Endothelial cell of umbilical vein (primary cell): ENCODE data around the gene RAB20. TPM values are rescaled to one million over a fixed set of nuclear protein-coding genes. Genes with fewer than 3 reads are reported as not detected.

Source experiments
- BruUV-seq: library from RNA; stranded (reverse); fragments of 400-500 nt; replicated peaks from 2 replicates; lab custom pipeline; 2021; lab: Mats Ljungman, UMichigan
- CTCF ChIA-PET: fragments of 300-600, 350-600 bp; sonication (Branson Sonifier 250); formaldehyde crosslinking; loops from one replicate; lab custom pipeline; 2021; ENCODE audit warnings: antibody characterized with exemption, inconsistent platforms; lab: Charles Lee
- POLR2A ChIA-PET: fragments of 300-600, 350-600 bp; sonication (Branson Sonifier 250); formaldehyde crosslinking; loops from one replicate; lab custom pipeline; 2021; ENCODE audit warnings: antibody characterized with exemption, inconsistent platforms; lab: Charles Lee
- DNase-seq: peaks from one replicate; pipeline ENCODE4 v3.0.0-alpha.2; 2011; ENCODE audit warnings: low read depth, low spot score
- FAIRE-seq: peaks from 2 replicates; lab custom pipeline; 2011; peaks lifted over from hg19 to GRCh38; lab: Jason Lieb, UNC
- H2AFZ ChIP-seq: 2 replicates; pipeline ENCODE4 v1.6.0; 2012; ENCODE audit warnings: low read depth, low read length, control low read depth, inconsistent platforms
- H3K27ac ChIP-seq: 2 replicates; pipeline ENCODE4 v1.5.1; 2011; ENCODE audit warnings: low read depth, mild to moderate bottlenecking, control low read depth, low read length, moderate library complexity; ENCODE audit not compliant: insufficient read depth
- H3K27me3 ChIP-seq, 2 experiments: 2 replicates each; pipeline versions ENCODE4 v1.6.0 to v1.6.1; 2011; ENCODE audit warnings: low read length in 2 of 2, mixed read lengths in 1 of 2; ENCODE audit not compliant: control insufficient read depth in 2 of 2, insufficient read depth in 2 of 2
- H3K36me3 ChIP-seq, 2 experiments: 2 replicates in 1 of 2; 3 replicates in 1 of 2; pipeline ENCODE4 v1.5.1; 2011; ENCODE audit warnings: low read length in 2 of 2, mild to moderate bottlenecking in 1 of 2, moderate library complexity in 1 of 2; ENCODE audit not compliant: control insufficient read depth in 2 of 2, insufficient read depth in 2 of 2; ENCODE audit errors: extremely low read depth in 1 of 2
- H3K4me1 ChIP-seq: 3 replicates; pipeline ENCODE4 v1.5.1; 2011; ENCODE audit warnings: mild to moderate bottlenecking, low read length; ENCODE audit not compliant: control insufficient read depth, insufficient read depth; ENCODE audit errors: extremely low read depth
- H3K4me2 ChIP-seq: 2 replicates; pipeline ENCODE4 v1.6.1; 2011; ENCODE audit warnings: low read length, control low read depth, mixed read lengths; ENCODE audit not compliant: insufficient read depth
- H3K4me3 ChIP-seq, 3 experiments: fragments of 200-600 bp in 1 of 3; sonication (generic), shearing (Covaris generic) in 1 of 3; replicated peaks in 1 of 3; 2 replicates each; pipeline ENCODE4 v1.5.1; 2011 to 2016; ENCODE audit warnings: control low read depth in 3 of 3, low read length in 3 of 3, mild to moderate bottlenecking in 2 of 3, inconsistent platforms in 1 of 3, low read depth in 1 of 3, moderate library complexity in 1 of 3; ENCODE audit not compliant: insufficient read depth in 1 of 3
- H3K79me2 ChIP-seq: 2 replicates; pipeline ENCODE4 v1.6.0; 2012; ENCODE audit warnings: low read length, inconsistent platforms; ENCODE audit not compliant: control insufficient read depth, insufficient read depth
- H3K9ac ChIP-seq: replicated peaks from 2 replicates; pipeline ENCODE3; 2011; ENCODE audit warnings: low read length, control low read depth; ENCODE audit not compliant: insufficient read depth; ENCODE audit errors: extremely low read depth
- H3K9me1 ChIP-seq: replicated peaks from 3 replicates; pipeline ENCODE4 v1.6.0; 2011; ENCODE audit warnings: mild to moderate bottlenecking, low read length; ENCODE audit not compliant: control insufficient read depth, insufficient read depth; ENCODE audit errors: extremely low read depth
- H3K9me3 ChIP-seq: replicated peaks from 2 replicates; pipeline ENCODE4 v1.5.1; 2012; ENCODE audit warnings: low read length, inconsistent platforms; ENCODE audit not compliant: control insufficient read depth, insufficient read depth
- H4K20me1 ChIP-seq: replicated peaks from 2 replicates; pipeline ENCODE3; 2011; ENCODE audit warnings: mild to moderate bottlenecking, low read length; ENCODE audit not compliant: control insufficient read depth, insufficient read depth; ENCODE audit errors: extremely low read depth
- EZH2 ChIP-seq: IDR thresholded peaks from 2 replicates; pipeline ENCODE4 v1.6.1; 2012; ENCODE audit warnings: borderline replicate concordance, low read depth, mild to moderate bottlenecking, moderate library complexity, low read length, inconsistent platforms; ENCODE audit not compliant: severe bottlenecking
- FOS ChIP-seq: IDR thresholded peaks from 2 replicates; pipeline ENCODE4 v1.6.1; 2011; ENCODE audit warnings: mild to moderate bottlenecking, low read length, moderate library complexity, borderline replicate concordance; ENCODE audit not compliant: insufficient read depth
- GATA2 ChIP-seq: IDR thresholded peaks from 2 replicates; pipeline ENCODE4 v1.7.0; 2011; ENCODE audit warnings: low read depth, mild to moderate bottlenecking, moderate library complexity, mixed read lengths, low read length; ENCODE audit not compliant: insufficient read length, insufficient read depth
- JUN ChIP-seq: IDR thresholded peaks from 2 replicates; pipeline ENCODE4 v1.6.1; 2011; ENCODE audit warnings: borderline replicate concordance, low read depth; ENCODE audit not compliant: insufficient read length, insufficient read depth
- MYC ChIP-seq: IDR thresholded peaks from one replicate; pipeline ENCODE4 v1.6.1; 2011; ENCODE audit warnings: mild to moderate bottlenecking, low read depth, low read length
- POLR2A ChIP-seq: IDR thresholded peaks from 2 replicates; pipeline ENCODE4 v1.6.1; 2012; ENCODE audit warnings: low read depth, mild to moderate bottlenecking, control low read depth, low read length
- POLR2AphosphoS5 ChIP-seq: IDR thresholded peaks from 2 replicates; pipeline ENCODE4 v1.6.1; 2012; ENCODE audit warnings: low read depth, mild to moderate bottlenecking, control low read depth, low read length, moderate library complexity; ENCODE audit not compliant: insufficient read depth
- dilution Hi-C: fragments of 300-500 bp; cut with MboI; formaldehyde crosslinking; loops from one replicate; pipeline ENCODE4 v1.15.0; 2019; ENCODE audit warnings: low sequenced_read_pairs; ENCODE audit not compliant: extremely low pct_ligation_motif_present
- intact Hi-C: fragments of 100-400 bp; cut with micrococcal nuclease; formaldehyde crosslinking; loops from one replicate; pipeline ENCODE4 v1.10.0; 2022
- polyA plus RNA-seq, 4 experiments: library from polyadenylated mRNA; depleted of rRNA in 3 of 4; stranded (reverse) in 3 of 4; unstranded in 1 of 4; fragments of >200 nt; gene quantifications; 2 replicates each; pipeline versions ENCODE4 v1.2.1 to v1.2.3, GENCODE V29; 2011 to 2012; ENCODE audit warnings: missing spikeins in 1 of 4
- total RNA-seq: library from RNA; stranded (reverse); gene quantifications from 2 replicates; pipeline ENCODE4 v1.2.3, GENCODE V29; 2021
- TF ChIP-seq, protein P1 (sequence below), 2 donors: IDR thresholded peaks; 1 replicate in 1 of 2; 2 replicates in 1 of 2; pipeline ENCODE4 v1.5.1; 2011; ENCODE audit warnings: low read length in 2 of 2, mild to moderate bottlenecking in 2 of 2, moderate library complexity in 2 of 2, control low read depth in 1 of 2, inconsistent platforms in 1 of 2, low read depth in 1 of 2; ENCODE audit not compliant: insufficient read depth in 1 of 2; ENCODE audit errors: extremely low read depth in 1 of 2
- TF ChIP-seq, protein P2 (sequence below): IDR thresholded peaks from 2 replicates; pipeline ENCODE4 v1.6.1; 2011; ENCODE audit not compliant: insufficient read depth, insufficient read length

RAB20 gene
- total and polyA plus RNA-seq, 2 donors (not counting 3 experiments of a cell fraction or from before 2014, with no cell fraction given), result 1.3 to 1.7 TPM

DNA sequence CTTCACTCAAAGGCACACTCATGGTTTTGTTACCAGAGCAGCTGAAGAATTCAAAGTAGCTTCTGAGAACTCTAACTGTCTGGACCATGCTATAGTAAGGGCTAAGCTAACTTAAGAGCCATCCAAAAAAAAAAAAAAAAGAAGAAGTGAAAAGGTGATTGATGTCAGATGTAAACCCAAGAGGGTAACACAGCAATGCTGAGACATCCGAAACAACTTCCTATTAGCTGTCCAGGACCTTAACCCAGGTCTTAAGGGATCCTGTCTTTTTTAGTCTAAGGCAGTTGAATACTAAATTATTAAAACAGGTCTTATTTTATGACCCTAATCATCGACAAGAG is 11.2 kb upstream of the RAB20 start:
- no peak for DNase-seq
- Histone ChIP-seq H3K4me1 (no peaks in the 10 kb centered on the region), H3K9me3 (no peaks in the 10 kb centered on the region), H3K79me2 (no peaks in the 10 kb centered on the region), H3K4me3 (no peak overlapping the region), H4K20me1 (no peaks in the 10 kb centered on the region), H3K36me3 (no peaks in the 10 kb centered on the region), H3K27ac (no peak overlapping the region), H3K27me3 (peaks cover 26 to 34% of the 10 kb centered on the region in 2 experiments), H2AFZ (no peak overlapping the region), H3K9me1 (no peaks in the 10 kb centered on the region), H3K4me2 (no peak overlapping the region), H3K9ac (no peak overlapping the region)
- BruUV-seq, result no TSS peak
- FAIRE-seq, result no peak
- dilution Hi-C loops (no loop called here), intact Hi-C loops (no loop called here)
- POLR2A ChIA-PET, result no interaction called here
- CTCF ChIA-PET, result no interaction called here
- no peak for TF ChIP-seq FOS
- no peak for TF ChIP-seq GATA2

DNA sequence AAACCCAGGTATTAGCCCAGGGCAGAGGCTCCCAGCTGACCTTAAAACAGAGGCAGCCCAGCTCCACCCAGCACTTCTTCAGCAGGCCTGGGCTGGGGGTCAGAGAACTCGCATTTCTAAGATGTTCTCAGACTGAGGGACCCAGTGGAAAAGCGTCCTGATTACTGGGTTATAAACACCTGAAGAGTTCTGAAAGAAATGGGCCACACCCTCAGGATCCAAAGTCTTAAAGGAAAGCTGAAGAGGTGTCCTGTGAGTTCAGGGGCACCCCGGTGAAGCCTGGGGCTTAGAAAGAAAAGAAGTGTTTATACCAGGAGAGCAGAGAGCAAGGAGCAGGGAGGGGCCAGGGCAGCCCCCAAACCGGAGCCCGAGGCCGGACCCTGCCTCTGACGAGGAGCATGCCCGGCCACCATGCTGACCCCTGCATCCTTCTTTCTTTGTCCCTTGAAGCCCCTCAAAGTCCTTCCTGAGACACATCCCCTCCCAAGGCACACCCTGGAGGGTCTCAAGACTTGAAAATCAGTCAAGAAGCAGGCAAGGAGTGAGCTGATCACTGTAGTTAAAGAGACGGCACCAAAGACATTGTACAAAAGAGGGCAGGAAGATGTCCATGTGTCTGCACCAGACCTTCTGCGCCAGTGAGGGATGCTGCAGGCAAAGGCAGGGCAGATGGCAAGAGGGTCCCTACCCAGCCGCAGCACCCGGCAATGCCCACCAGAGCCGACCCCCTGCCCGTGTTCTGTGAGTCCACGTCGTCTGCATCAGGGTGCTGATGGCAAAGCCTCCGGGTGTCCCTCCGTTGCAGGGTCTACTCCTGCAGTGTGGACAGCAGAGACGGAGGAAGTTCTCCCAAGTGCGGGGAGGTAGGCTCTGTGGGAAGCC is 10.6 kb upstream of the RAB20 start:
- Histone ChIP-seq H3K79me2 (no peaks in the 10 kb centered on the region), H3K27me3 (peaks cover 26 to 35% of the 10 kb centered on the region in 2 experiments), H3K9me1 (no peaks in the 10 kb centered on the region), H3K27ac (no peak overlapping the region), H3K36me3 (no peaks in the 10 kb centered on the region), H4K20me1 (no peaks in the 10 kb centered on the region), H3K4me3 (no peak overlapping the region), H3K9me3 (no peaks in the 10 kb centered on the region), H3K4me2 (no peak overlapping the region), H2AFZ (no peak overlapping the region), H3K4me1 (no peaks in the 10 kb centered on the region), H3K9ac (no peak overlapping the region)
- intact Hi-C loops, result no loop called here
- no peak for DNase-seq
- TF ChIP-seq POLR2AphosphoS5, result no peak
- no peak for TF ChIP-seq JUN
- TF ChIP-seq GATA2, result no peak
- TF ChIP-seq FOS, result no peak
- TF ChIP-seq, protein P1, sequence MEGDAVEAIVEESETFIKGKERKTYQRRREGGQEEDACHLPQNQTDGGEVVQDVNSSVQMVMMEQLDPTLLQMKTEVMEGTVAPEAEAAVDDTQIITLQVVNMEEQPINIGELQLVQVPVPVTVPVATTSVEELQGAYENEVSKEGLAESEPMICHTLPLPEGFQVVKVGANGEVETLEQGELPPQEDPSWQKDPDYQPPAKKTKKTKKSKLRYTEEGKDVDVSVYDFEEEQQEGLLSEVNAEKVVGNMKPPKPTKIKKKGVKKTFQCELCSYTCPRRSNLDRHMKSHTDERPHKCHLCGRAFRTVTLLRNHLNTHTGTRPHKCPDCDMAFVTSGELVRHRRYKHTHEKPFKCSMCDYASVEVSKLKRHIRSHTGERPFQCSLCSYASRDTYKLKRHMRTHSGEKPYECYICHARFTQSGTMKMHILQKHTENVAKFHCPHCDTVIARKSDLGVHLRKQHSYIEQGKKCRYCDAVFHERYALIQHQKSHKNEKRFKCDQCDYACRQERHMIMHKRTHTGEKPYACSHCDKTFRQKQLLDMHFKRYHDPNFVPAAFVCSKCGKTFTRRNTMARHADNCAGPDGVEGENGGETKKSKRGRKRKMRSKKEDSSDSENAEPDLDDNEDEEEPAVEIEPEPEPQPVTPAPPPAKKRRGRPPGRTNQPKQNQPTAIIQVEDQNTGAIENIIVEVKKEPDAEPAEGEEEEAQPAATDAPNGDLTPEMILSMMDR (IDR thresholded peaks at IDR 0.05; ENCODE audit: extremely low read depth in 1 of 2, insufficient read depth in 1 of 2, low read depth in 1 of 2, low read length in 2 of 2), result no peak
- no peak for TF ChIP-seq POLR2A
- no peak for TF ChIP-seq MYC
- no peak for TF ChIP-seq EZH2
- TF ChIP-seq, protein P2, sequence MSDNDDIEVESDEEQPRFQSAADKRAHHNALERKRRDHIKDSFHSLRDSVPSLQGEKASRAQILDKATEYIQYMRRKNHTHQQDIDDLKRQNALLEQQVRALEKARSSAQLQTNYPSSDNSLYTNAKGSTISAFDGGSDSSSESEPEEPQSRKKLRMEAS, result no peak
- dilution Hi-C loops, result no loop called here
- ChIA-PET CTCF (no interaction called here), POLR2A (no interaction called here)
- FAIRE-seq, result no peak
- no TSS peak for BruUV-seq
